Activated T-cell treated with anti-CD3 and anti-CD28 coated beads, Interleukin-2, amount 50 U/mL, for 48 hours (primary cell): ENCODE data around the gene APH1A.
"Not testable (repeated sequence)": the region's sequence is repeated elsewhere in the genome, so short reads cannot be mapped to it uniquely, and the experiment has no call there.

Source experiments
- DNase-seq, 2 experiments: peaks; one replicate each; pipeline ENCODE4 v3.0.0-alpha.2; 2020

Gene APH1A

DNA sequence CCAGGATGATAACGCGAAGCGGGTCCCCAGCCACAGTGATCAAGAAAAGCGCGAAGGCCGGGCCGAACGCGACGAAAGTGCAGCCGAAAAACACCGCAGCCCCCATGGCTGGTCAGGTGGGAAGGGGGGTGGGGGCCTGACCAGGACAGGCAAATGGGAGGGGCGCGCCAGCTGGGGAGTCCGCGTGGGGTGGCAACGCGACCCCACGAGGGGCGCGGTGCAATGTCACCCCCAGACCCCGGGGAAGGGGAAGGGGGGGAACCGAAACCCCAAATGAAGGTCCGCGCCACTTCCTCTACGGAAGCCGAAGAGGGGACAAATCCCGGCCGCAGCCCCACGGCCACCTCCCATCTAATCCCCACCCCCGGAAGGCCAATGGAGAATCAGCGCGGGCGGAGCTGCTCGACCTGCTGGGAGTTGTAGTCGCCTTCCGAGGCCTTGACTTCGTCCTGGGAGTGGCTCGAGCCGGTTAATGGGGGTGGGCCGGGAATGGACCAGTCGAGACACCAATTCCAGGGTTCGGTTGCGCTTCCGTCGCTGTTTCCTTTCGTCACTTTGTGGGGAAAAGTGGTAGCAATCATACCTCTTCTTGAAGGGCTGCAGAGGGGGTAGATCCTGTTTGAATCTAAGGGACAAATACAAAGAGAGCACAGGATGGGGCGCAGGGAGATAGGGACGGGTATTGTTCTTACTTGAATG, at the start of gene APH1A:
TSS of gene APH1A (minus strand) at position 312 of the 699 bp plus-strand sequence. CDS start at position 106, 206 bp downstream.
- DNase-seq, result peak; percentile 95 to 96

DNA sequence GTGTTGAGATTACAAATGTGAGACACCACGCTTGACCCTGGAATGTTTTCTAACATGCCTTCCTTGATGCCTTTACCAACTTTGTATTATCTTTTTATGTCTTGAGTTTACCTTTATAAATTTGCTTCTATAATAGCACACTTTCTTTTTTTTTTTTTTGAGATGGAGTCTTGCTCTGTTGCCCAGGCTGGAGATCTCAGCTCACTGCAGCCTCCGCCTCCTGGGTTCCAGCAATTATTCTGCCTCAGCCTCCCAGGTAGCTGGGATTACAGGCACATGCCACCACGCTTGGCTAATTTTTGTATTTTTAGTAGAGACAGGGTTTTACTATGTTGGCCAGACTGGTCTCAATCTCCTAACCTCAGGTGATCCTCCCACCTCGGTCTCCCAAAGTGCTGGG, 45.9 kb upstream of the APH1A start:
- DNase-seq, result not testable (repeated sequence)

DNA sequence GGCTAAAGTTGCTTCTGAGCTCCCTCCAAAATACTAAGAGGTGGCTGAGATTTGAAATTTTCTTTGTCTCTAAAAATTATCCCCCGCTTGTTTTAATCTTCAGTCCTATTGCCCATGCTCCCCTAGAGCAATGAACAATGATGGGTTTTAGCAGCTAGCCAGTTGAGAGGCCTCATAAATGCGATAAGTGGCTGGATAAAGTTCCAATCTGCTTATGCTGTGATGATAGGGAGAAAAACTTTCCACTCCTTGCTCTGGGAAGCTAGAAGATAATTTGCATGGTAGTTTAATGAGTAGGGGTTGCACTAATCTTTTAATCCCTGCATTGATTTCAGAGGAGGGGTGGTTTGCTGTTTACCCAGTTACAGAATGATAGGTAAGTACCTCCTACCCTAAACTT, 42.9 kb upstream of the APH1A start:
- DNase-seq, result no peak

DNA sequence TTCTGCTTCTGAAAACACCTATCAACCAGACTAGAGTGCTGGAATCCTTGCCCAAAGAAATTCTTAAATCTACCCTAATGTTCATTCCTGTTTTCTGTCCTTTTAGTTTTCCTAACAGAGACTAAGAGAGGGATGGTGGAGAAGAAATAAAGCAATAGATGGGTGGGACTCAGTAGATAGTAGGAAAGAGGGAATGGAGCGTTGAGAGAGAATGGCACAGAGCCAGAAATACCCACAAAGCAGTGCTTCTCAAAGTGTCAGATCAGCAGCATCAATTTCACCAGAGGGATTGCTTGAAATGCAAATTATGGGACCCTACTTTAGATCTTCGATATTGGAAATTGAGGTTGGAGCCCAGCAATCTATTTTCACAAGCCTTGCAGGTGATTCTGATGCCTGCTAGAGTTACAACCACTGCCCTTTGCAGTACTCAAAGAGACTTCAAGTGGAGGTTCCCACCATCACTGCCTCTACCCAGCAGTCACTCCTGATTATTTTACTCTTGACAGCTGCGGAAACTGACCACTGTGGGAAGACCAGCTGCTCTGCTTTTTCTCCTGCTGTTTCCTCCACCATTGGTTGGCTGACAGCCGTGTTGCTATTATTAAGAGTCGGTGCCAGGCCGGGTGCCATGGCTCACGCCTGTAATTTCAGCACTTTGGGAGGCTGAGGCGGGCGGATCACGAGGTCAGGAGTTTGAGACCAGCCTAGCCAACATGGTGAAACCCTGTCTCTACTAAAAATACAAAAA, 41.1 kb upstream of the APH1A start:
- DNase-seq, result no peak

DNA sequence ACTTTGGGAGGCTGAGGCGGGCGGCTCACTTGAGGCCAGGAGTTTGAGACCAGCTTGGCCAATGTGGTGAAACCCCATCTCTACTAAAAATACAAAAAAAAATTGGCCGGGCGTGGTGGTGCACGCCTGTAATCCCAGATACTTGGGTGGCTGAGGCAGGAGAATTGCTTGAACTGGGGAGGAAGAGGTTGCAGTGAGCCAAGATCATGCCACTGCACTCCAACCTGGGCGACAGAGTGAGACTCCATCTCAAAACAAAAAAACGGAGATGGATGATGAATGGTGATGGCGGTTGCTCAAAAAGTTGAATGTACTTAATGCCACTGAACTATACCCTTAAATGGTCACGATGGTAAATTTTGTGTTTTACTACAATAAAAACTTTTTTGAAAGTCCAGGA, 39.8 kb upstream of the APH1A start:
- not testable (repeated sequence) for DNase-seq

DNA sequence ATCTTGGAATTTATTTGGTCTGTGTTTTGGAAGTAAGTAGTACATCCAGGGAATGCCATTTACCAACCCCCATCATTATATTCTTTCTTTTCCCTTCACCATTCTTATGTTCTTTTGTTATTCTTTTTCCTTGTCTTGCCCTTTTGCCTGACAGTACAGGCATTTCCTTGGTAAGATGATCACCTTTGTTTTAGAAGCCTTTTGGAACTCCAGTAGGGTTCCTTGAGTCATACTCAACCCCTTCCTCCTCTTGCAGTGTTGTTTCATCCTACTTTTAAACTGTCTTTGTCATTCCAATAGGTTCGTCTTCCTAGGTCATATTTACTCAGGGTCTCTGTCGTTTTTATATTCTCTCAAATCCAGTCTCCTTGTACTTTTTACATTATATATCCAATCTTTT, 34.1 kb upstream of the APH1A start:
- no peak for DNase-seq

DNA sequence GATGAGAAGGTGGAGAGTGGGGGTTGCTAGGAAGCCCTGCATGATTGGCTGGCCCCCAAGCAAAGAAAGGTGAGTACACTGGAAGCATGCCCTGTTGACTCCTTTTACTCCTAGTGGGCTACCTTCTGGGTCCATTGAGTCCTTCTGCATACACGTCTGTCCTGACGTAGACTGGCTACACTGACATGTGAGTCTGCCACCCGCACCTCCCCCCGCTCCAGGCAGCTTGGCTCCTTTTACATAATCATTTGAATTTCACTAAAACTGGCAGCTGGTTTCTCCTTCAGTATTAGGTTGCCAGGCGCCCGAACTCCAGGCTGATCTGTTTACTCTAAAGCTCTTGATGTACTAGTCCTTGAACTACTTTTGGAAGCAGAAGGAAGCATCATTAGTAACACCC, 33.5 kb upstream of the APH1A start:
- no peak for DNase-seq

DNA sequence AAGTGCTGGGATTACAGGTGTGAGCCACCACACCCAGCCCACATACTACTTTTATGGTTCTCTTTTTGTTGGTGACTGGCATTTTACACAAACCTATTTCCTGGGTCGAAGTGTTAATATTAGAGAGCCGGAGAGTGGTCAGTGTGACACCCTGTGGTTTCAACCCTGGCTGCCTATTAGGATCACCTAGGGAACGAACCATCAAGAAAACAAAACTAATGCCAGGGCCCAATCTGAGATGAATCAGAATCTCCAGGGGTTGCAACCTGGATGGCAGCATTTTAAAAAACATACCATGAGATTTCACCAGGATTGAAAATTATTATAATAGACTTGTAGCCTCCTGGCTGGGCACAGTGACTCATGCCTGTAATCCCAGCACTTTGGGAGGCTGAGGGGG, 30.9 kb upstream of the APH1A start:
- no peak for DNase-seq

DNA sequence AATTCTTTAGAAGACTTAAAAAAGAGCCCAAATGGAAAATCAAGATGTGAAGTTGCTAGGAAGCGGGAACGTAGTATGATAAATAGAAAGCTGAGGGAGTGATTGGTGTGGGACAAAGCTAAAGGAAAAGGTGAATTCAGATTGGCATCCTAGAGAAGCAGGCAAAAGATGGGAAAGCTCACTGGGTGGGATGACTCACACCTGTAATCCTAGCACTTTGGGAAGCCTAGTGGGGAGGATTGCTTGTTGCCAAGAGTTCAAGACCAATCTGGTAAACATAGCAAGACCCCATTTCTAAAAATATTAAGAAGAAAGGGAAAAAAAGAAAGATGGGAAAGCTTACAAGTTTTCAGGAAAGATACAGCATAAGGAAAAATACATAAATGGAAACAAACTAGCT, 26.7 kb upstream of the APH1A start:
- no peak for DNase-seq

DNA sequence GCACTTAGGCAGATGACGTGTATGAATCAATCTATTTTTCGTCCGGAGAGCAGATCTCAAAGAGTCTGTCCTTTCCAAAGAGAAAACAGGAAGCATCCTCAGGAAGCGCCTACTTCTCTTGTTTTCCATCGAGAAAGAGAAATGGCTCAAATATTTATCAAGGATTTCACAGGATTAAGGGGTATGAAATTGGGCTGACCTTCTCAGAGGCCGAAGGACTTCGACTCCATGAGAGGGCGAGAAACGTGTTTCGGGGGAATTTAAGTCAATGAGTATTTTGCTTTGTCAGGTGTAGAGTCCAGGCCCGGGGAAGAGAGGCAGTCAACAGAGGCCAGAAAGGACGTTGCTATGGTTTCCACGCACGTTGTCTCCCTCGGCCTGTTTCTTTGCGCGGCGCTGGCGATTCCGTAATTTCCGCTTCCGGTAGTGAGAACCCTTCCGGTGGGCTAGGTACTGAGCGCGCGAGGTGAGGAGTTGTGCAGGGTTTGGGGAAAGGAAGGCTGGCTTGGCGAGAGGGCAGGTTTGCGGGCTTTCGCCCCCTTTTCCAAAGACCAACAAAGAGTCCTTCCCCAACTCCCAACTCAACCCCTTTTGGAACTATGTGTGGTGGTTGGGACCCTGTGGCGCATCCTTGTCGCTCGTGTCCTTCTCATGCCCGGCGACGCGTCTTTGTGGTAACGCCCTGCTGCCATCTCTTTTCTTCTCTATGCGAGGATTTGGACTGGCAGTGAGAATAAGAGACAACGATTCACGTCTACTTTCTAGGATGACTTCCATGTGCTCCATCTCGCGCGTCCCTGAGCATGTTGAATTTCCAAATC, 24.8 kb upstream of the APH1A start, which contains the start of gene MRPS21:
TSS of gene MRPS21 (plus strand) at position 429 of the 821 bp plus-strand sequence. CDS start 506 bp downstream, outside the sequence.
- peak; percentile 92 for DNase-seq

DNA sequence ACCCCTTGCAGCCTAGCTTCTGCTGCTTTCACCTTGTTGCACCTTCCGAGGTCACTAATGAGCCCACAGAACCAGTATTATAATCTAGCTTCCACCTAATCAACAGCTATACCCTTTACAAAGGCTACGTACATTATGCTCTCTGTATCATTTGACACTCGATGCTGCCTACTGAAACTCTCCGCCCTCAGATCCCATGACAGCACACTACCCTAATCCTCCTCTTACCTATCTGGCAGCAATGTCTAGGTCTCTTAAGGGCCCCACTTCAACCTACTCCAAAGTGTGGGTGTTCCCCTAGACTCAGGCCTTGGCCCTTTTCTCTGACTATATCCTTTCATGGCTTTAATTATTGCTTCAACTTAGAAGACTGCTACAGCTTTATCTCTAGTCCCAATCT, 20.0 kb upstream of the APH1A start:
- no peak for DNase-seq

DNA sequence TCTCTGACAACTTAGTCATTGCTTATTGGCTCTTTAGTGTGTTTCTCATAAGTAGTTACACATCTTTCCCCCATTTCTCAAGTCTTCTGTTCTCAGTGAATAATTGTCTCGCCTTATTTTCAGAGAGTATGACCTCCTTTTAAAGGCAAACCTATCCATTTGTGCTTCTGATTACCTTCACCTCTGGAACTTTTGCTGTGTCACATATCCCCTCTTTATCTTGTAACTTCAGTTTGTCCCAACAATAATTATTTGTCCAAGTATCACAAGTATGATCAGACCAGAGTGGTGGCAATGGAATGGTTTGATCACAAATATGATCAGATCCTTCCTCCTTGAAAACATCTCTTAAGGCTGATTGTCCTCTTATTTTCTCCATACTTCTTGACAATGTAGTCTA, 19.6 kb upstream of the APH1A start:
- DNase-seq, result no peak

DNA sequence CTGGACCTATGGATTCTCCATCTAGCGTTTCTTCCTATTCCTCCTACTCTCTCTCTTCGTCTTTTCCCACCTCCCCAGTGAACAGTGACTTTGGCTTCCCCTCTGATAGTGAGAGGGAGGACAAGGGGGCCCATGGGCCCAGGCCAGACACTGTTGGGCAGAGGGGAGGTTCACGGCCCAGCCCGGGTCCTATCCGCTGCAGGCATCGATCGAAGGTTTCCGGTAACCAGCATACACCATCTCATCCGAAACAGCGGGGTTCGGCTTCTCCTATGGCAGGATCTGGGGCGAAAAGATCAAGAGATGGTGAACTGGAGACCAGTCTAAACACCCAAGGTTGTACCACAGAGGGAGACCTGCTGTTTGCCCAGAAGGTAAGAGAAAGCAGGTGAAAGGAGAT, 14.4 kb upstream of the APH1A start:
- DNase-seq, result no peak

DNA sequence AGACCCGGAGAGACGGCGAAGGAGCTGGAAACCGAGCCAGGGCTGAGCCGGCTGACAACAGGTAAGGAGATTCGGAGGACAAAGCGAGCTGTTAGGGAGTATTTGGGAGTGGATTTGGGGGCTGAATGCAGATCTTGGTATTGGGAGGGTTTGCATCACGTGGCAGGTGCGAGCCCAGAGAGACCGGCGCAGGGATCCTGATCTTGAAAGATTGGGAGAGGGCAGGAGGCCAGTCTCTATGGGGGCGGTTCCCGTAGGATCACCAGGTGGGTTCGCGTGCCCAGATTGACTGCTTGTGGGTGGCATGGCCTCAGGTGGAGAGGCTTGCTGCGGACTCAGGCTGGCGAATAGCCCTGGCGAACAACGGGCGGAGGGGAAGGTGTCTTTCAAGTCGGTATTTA, 13.7 kb upstream of the APH1A start:
- no peak for DNase-seq

DNA sequence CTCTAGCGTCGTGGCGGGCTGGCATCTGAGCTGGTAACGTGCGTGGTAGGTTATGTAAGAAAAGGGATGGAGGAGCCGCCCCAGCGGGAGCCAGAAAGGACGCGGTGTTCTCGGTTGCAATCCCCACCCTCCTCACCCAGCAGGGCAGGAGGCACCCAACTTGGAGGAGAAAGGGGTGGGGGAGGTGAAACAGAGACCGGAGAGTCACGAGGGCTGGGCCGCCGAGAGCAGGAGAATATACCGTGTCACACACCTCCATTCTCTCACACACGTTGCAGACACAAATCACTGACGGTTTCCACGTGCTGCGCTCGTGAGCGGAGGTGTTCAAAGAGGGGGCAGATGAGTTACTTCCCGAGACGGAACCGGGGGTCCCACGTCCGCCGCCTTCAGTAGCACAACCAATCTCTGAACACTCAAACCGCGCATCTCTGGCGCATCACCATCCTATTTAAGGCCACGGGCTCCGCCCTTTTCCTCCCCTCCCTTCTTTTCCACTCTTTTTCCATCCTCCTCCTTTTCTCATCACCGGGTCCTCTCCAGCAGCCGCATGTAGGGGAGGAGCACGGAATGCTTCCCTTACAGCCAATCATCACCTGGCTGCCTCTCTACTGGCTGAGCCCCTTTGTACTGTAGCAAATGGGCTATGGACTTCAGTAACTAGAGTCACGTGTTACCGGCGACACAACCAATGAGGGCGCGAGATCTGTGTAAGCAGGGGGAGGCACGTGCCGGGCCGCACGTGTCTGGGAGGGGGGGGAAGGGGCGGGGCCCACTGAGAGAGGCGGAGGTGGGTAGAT, 13.1 kb upstream of the APH1A start, which contains the start of gene CIART:
TSS of gene CIART (plus strand) at position 797 of the 800 bp plus-strand sequence. CDS start 714 bp downstream, outside the sequence.
- peak; percentile 78 to 80 for DNase-seq

DNA sequence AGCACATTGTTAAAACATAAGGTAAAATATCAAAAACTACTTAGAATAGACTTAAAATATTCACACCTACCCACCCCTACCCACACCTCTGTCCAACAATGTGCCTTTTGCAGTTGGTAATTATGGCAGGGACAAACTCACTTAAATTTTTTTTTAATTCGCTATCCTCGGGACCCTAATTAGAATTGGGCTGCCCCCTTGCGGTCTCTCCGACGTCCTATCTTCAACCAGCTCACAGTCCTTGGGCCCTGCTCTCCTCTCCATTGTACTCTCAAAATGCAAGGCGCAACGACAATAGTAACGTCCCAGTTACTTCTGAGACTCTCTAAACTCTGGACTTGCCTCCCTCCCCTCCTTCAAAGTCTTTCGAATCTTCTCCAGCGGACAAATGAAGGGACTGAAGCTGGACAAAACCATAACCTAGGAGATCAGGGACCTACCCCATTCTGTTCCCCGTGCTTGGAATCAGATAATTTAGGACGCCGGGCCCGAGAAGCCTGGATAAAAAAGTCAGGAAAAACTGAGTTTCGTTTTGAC, 12.5 kb upstream of the APH1A start:
- peak; percentile 69 to 70 for DNase-seq

DNA sequence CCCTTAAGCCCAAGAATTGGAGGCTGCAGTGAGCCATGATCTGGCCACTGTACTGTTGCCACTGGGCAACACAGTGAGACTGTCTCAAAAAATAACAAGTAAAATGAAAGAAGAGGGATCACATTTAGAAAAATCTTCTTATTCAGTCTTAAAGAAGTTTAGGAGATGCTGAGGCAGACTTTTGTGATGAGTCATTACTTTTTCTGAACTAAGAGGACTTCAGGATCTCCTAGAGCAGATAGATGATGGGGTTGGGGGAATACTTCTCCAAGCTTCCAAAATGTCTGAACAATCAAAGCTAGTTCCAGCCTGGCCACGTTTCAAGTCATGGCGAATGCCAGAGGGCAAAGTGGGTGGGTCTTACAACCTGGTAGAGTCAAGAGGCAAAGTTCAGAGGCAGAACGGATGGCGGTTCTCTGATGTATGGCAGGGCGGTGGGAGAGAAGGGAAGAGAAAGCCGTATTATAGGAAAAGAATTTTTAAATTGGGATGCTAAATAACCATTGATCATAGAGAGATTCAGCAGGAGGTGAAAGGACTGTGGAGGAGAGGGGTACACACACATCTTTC, 11.4 kb upstream of the APH1A start:
- no peak for DNase-seq

DNA sequence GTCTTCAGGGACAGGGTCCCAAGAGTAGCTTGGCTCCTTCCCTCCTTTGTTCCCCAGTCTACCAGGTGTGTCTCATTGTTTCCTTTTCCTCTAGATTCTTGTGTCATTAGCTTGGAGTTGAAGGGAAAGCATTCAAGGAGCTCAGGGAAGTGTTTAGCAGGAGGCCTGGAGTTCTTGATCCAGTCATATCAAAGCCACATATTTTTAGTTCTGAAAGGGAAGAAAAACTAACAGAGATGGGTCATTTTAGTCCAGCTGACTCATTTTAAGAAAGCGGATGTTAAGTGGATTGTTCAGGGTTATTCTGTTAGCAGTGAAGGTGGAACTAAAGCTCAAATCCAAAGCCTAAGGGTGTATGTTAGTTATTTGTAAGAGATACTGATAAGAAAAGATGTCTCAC, 4.5 kb upstream of the APH1A start:
- no peak for DNase-seq

DNA sequence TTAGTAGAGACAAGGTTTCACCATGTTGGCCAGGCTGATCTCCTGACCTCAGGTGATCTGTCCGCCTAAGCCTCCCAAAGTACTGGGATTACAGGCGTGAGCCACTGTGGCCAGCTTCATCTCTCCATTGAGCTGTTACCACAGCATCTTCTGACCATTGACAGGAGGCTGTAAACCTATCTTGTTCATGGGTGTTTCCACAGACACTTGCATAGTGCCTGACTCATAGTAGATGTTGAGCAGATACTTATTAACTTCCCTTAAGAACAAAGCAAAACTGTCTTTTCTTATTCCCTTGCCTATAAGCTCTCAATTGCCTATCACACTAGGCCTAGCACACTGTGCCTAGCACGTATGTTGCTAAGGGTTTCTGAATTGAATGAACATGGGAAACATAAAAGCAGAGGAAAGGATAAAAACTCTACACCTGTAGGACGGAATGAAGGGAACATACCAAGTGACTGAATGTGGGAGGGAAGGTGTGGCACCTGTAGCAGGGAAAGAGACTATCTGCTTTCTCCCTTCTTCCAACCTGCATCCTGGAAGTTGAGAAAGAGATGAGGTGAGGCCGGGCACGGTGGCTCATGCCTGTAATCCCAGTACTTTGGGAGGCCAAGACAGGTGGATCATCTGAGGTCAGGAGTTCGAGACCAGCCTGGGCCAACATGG, 2.6 kb upstream of the APH1A start:
- DNase-seq, result no peak

DNA sequence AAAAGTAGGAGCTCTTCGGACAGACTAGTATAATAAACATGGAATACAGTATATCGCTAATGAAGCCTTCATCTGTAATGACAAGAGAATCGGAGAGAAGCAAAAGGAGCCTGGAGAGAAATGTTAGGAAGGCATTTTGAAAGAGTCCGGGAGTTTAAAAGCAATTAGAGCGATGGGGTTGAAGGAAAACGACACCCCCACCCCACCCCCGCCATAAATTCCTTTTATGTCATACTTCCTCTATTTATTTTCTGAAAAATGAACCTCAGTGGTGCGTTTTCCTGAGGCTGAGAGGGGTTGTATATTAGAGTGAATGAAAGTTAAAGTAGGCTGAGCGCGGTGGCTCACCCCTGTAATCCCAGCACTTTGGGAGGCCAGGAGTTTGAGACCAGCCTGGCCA, 635 bp upstream of the APH1A start:
- no peak for DNase-seq

DNA sequence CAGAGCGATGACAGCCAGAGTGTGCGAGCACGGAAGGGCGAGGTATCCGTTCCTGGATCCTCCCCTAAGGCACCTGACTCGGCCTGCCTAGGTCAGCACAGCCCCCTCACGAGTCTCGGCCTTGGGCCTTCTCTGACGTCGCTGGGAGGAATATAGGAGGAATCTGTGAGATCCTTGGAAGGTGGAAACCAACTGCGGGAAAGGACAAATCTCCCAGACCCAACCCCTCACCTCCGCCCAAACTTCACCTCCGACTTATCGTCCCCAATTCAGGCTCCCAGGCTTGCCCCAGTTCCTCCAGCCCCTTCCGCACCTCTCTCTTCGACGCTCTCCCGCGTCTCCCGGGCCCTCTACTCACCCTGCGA, 494 bp downstream of the APH1A start:
- peak in 1 of 2 experiments; percentile 62 for DNase-seq
